Gastroesophageal sphincter (tissue), 2 donors: ENCODE measurements around the gene MESD.

Experiments used
- POLR2A ChIP-seq, 2 donors: fragments of 450-650 bp; IDR thresholded peaks; one replicate each; pipeline ENCODE4 v1.6.1; 2017; ENCODE audit warnings: antibody characterized with exemption in 2 of 2, mild to moderate bottlenecking in 2 of 2, moderate library complexity in 1 of 2
- POLR2AphosphoS5 ChIP-seq: sonication (generic); formaldehyde crosslinking; IDR thresholded peaks from one replicate; pipeline ENCODE4 v1.6.1; 2017; ENCODE audit warnings: antibody characterized with exemption

- TF ChIP-seq POLR2A (IDR thresholded peaks at IDR 0.05) (no peak), POLR2AphosphoS5 (no peak)
Observed at GRCh38 chr15:81038975-81039607, 49.5 kb upstream of the MESD start.
